OCI-LY3 (cell line): ENCODE data around the gene SOX13.

ENCODE experiments used
- H2AFZ ChIP-seq: fragments of 200-600, 300-600 bp; shearing (Covaris generic); 2 replicates; pipeline ENCODE4 v1.6.0; 2014; ENCODE audit warnings: antibody characterized with exemption, low read depth, low read length
- H3K27ac ChIP-seq: fragments of 200-600, 300-600 bp; sonication (generic); 2 replicates; pipeline ENCODE4 v1.5.1; 2014; ENCODE audit warnings: mild to moderate bottlenecking, low read length, moderate library complexity, mixed read lengths
- H3K27me3 ChIP-seq: fragments of 200-600, 300-600 bp; sonication (generic); 2 replicates; pipeline ENCODE4 v1.6.1; 2014; ENCODE audit warnings: low read depth, low read length, mixed read lengths
- H3K36me3 ChIP-seq: fragments of 200-600, 300-600 bp; sonication (generic); replicated peaks from 2 replicates; pipeline ENCODE3; 2014; ENCODE audit warnings: low read depth, low read length, mixed read lengths
- H3K4me1 ChIP-seq: fragments of 300-600, 200-600 bp; sonication (generic); 2 replicates; pipeline ENCODE4 v1.6.1; 2014; ENCODE audit warnings: low read length, mixed read lengths
- H3K4me2 ChIP-seq: fragments of 200-600, 300-600 bp; sonication (generic); 2 replicates; pipeline ENCODE4 v1.6.1; 2014; ENCODE audit warnings: low read length, mixed read lengths
- H3K4me3 ChIP-seq: fragments of 300-600, 200-600 bp; sonication (generic); 2 replicates; pipeline ENCODE4 v1.5.1; 2014; ENCODE audit warnings: antibody characterized with exemption, mild to moderate bottlenecking, low read length, moderate library complexity
- H3K79me2 ChIP-seq: fragments of 300-600, 200-600 bp; shearing (Covaris generic); 2 replicates; pipeline ENCODE4 v1.6.1; 2014; ENCODE audit warnings: mild to moderate bottlenecking, low read length, mixed read lengths
- H3K9ac ChIP-seq: fragments of 300-600, 200-600 bp; shearing (Covaris generic); 2 replicates; pipeline ENCODE4 v1.6.0; 2014; ENCODE audit warnings: mild to moderate bottlenecking, low read length, moderate library complexity
- H3K9me3 ChIP-seq: fragments of 200-600, 300-600 bp; shearing (Covaris generic); 2 replicates; pipeline ENCODE4 v1.6.1; 2014; ENCODE audit warnings: low read length, mixed read lengths; ENCODE audit not compliant: insufficient read depth
- H4K20me1 ChIP-seq: fragments of 200-600, 300-600 bp; sonication (generic); 2 replicates; pipeline ENCODE4 v1.6.1; 2016; ENCODE audit warnings: low read length, mixed read lengths; ENCODE audit not compliant: insufficient read depth
- CTCF ChIP-seq: fragments of 200-600, 300-600 bp; sonication (generic); IDR thresholded peaks from 2 replicates; pipeline ENCODE4 v1.5.1; 2014; ENCODE audit warnings: antibody characterized with exemption, low read length, low read depth
- EZH2phosphoT487 ChIP-seq: fragments of 200-600 bp; shearing (Covaris generic); IDR thresholded peaks from 2 replicates; pipeline ENCODE4 v1.6.1; 2018; ENCODE audit warnings: antibody characterized with exemption, mixed run types, low read depth

Gene SOX13

GRCh38 chr1:204084247-204084772 lies 11.4 kb downstream of the SOX13 start:
- H3K9me3 ChIP-seq, result no peaks in the 10 kb centered on the region
- H3K27ac ChIP-seq, result no peak overlapping the region
- TF ChIP-seq CTCF, result no peak
- no peak for TF ChIP-seq EZH2phosphoT487
- H3K36me3 ChIP-seq, result no peaks in the 10 kb centered on the region
- H4K20me1 ChIP-seq, result no peaks in the 10 kb centered on the region
- H3K4me3 ChIP-seq, result no peak overlapping the region
- H3K4me2 ChIP-seq, result no peak overlapping the region
- H2AFZ ChIP-seq, result no peak overlapping the region
- no peaks in the 10 kb centered on the region for H3K27me3 ChIP-seq
- H3K79me2 ChIP-seq, result no peaks in the 10 kb centered on the region
- no peak overlapping the region for H3K9ac ChIP-seq
- no peaks in the 10 kb centered on the region for H3K4me1 ChIP-seq

GRCh38 chr1:204085876-204086275 lies 13.0 kb downstream of the SOX13 start:
- Histone ChIP-seq H4K20me1 (no peaks in the 10 kb centered on the region), H3K4me1 (no peaks in the 10 kb centered on the region), H3K36me3 (no peaks in the 10 kb centered on the region), H3K9ac (no peak overlapping the region), H2AFZ (no peak overlapping the region), H3K79me2 (no peaks in the 10 kb centered on the region), H3K4me3 (no peak overlapping the region), H3K4me2 (no peak overlapping the region), H3K9me3 (no peaks in the 10 kb centered on the region), H3K27me3 (no peaks in the 10 kb centered on the region), H3K27ac (no peak overlapping the region)
- no peak for TF ChIP-seq EZH2phosphoT487
- no peak for TF ChIP-seq CTCF

- Histone ChIP-seq H3K36me3 (no peaks in the 10 kb centered on the region), H3K4me3 (no peak overlapping the region), H4K20me1 (no peaks in the 10 kb centered on the region), H2AFZ (no peak overlapping the region), H3K4me2 (no peak overlapping the region), H3K9me3 (no peaks in the 10 kb centered on the region), H3K9ac (no peak overlapping the region), H3K4me1 (no peaks in the 10 kb centered on the region), H3K27ac (no peak overlapping the region), H3K79me2 (no peaks in the 10 kb centered on the region), H3K27me3 (no peaks in the 10 kb centered on the region)
- TF ChIP-seq CTCF (no peak), EZH2phosphoT487 (no peak)
Observed at GRCh38 chr1:204087181-204087892, 14.4 kb downstream of the SOX13 start.

GRCh38 chr1:204087893-204088528 lies 15.1 kb downstream of the SOX13 start:
- TF ChIP-seq EZH2phosphoT487 (no peak), CTCF (no peak)

More at GRCh38 chr1:204087893-204088528, 15.1 kb downstream of the SOX13 start:
- Histone ChIP-seq H3K4me1 (no peaks in the 10 kb centered on the region), H3K27me3 (no peaks in the 10 kb centered on the region), H4K20me1 (no peaks in the 10 kb centered on the region), H3K4me2 (no peak overlapping the region), H3K9me3 (no peaks in the 10 kb centered on the region), H3K27ac (no peak overlapping the region), H3K9ac (no peak overlapping the region), H2AFZ (no peak overlapping the region), H3K36me3 (no peaks in the 10 kb centered on the region), H3K4me3 (no peak overlapping the region), H3K79me2 (no peaks in the 10 kb centered on the region)
